Esophagus squamous epithelium (tissue), 5 donors: ENCODE results near the gene CD99. TPM values are rescaled to one million over a fixed set of nuclear protein-coding genes. Genes with fewer than 3 reads are reported as not detected.
A peak's percentile ranks its signal among the peaks of the same experiment; 100 is the strongest.
"Not testable (repeated sequence)": the region's sequence is repeated elsewhere in the genome, so short reads cannot be mapped to it uniquely, and the experiment has no call there.

Source experiments
- DNase-seq: peaks from one replicate; lab custom pipeline; 2025; lab: John Stamatoyannopoulos, UW
- H3K27ac ChIP-seq, 4 donors: fragments of 200-600 bp; sonication (generic); one replicate each; pipeline ENCODE4 v1.5.1; 2016 to 2019; ENCODE audit warnings: mild to moderate bottlenecking in 1 of 4
- H3K27me3 ChIP-seq, 4 donors: fragments of 200-600 bp; sonication (generic); 1 replicate in 3 of 4; 2 replicates in 1 of 4; pipeline versions ENCODE4 v1.5.1 to v1.6.0; 2017 to 2021; ENCODE audit warnings: antibody characterized with exemption in 1 of 4
- H3K36me3 ChIP-seq, 3 donors: fragments of 200-600 bp; sonication (generic); one replicate each; pipeline ENCODE4 v1.5.1; 2016 to 2019
- H3K4me1 ChIP-seq, 3 donors: fragments of 200-600 bp; sonication (generic); one replicate each; pipeline ENCODE4 v1.5.1; 2017 to 2019
- H3K4me3 ChIP-seq, 4 donors: fragments of 200-600 bp; sonication (generic); 1 replicate in 3 of 4; 2 replicates in 1 of 4; pipeline ENCODE4 v1.5.1; 2016 to 2019; ENCODE audit warnings: mild to moderate bottlenecking in 2 of 4, moderate library complexity in 1 of 4
- H3K9me3 ChIP-seq, 3 donors: fragments of 200-600 bp; sonication (generic); one replicate each; pipeline ENCODE4 v1.5.1; 2016 to 2019
- POLR2A ChIP-seq, 4 donors: fragments of 450-650 bp; IDR thresholded peaks; one replicate each; pipeline ENCODE4 v1.6.1; 2017; ENCODE audit warnings: antibody characterized with exemption in 4 of 4, mild to moderate bottlenecking in 4 of 4, moderate library complexity in 3 of 4
- WGBS, 2 donors: methylation state at CpG; one replicate each; pipeline ENCODE4 v1.1.5; 2018; 5-methylcytosine and 5-hydroxymethylcytosine counted together
- intact Hi-C: fragments of 100-400 bp; cut with DNase I; formaldehyde crosslinking; loops from one replicate; pipeline ENCODE4 v1.15.0; 2022
- total RNA-seq, 4 donors: library from RNA; depleted of rRNA; stranded (reverse); fragments of >200 nt; gene quantifications; one replicate each; pipeline ENCODE4 v1.1.0, GENCODE V29; 2016
- TF ChIP-seq, protein P1 (sequence below), 6 experiments: fragments of 450-650 bp in 4 of 6; fragments of 200-600 bp in 2 of 6; sonication (generic) in 2 of 6; IDR thresholded peaks; one replicate each; pipeline ENCODE4 v1.5.1; 2016 to 2019; ENCODE audit warnings: antibody characterized with exemption in 6 of 6, mild to moderate bottlenecking in 4 of 6, moderate library complexity in 4 of 6
- donor health status: DM: yes; HTN: yes; CAD: no.

CD99 gene
- total RNA-seq, 4 donors from 2014 or later, result 79.9 to 251 (median 162) TPM

DNA sequence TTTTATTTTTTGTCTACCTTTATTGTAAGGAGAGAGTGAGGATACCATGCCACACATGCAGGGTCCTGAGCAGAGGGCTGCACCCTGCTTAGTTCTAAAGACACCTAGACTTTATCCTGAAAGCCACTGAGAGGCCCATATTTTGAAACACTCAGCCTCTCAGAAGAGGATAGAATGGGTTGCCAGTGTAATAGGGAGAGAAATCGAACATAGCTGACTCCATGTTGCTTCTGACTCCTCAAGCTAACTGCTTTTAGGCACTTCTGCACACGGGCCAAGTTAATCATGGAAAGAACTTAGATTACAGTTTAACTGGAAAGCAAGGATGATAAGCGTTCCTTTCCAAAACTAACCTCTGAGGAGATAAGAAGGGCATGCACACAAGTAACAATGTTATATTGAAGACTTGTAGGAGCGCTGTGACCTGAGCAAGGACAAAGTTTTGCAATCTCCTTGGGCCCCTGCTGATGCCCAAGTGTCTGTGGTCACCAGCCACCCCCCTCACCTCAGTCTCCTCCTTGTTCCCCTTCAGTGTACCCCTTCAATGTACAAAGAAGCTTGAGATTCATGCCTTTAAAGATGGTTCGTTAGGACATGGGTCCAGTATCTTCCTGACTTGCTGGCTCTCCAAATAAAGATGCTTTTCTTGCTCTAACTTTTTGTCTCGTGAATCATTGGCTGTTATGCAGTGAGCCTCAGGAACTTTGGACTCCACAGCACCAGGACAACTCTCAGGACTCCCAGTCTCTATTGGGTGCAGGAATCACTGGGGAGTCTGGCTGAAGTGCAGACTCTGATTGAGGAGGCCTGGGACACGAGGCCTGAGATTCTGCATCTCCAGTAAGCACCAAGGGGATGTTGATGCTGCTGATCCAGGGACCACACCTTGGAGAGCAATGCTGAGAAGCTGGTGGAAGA lies 25.4 kb upstream of the CD99 start:
- TF ChIP-seq, protein P1, sequence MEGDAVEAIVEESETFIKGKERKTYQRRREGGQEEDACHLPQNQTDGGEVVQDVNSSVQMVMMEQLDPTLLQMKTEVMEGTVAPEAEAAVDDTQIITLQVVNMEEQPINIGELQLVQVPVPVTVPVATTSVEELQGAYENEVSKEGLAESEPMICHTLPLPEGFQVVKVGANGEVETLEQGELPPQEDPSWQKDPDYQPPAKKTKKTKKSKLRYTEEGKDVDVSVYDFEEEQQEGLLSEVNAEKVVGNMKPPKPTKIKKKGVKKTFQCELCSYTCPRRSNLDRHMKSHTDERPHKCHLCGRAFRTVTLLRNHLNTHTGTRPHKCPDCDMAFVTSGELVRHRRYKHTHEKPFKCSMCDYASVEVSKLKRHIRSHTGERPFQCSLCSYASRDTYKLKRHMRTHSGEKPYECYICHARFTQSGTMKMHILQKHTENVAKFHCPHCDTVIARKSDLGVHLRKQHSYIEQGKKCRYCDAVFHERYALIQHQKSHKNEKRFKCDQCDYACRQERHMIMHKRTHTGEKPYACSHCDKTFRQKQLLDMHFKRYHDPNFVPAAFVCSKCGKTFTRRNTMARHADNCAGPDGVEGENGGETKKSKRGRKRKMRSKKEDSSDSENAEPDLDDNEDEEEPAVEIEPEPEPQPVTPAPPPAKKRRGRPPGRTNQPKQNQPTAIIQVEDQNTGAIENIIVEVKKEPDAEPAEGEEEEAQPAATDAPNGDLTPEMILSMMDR (IDR thresholded peaks at IDR 0.05), result no peak
- no peak for TF ChIP-seq POLR2A (IDR thresholded peaks at IDR 0.05)
- H3K36me3 ChIP-seq, result no peaks in the 10 kb centered on the region
- no peak overlapping the region for H3K4me3 ChIP-seq
- H3K9me3 ChIP-seq, result no peaks in the 10 kb centered on the region
- intact Hi-C loops, result no loop called here
- H3K27me3 ChIP-seq, result no peaks in the 10 kb centered on the region
- 80 to 97% methylated on average over 3 to 7 of the region's 7 CpGs for WGBS, 2 donors
- peak overlapping the region in 1 of 4 donors; percentile 42 for H3K27ac ChIP-seq
- DNase-seq, result no peak
- peaks cover 0 to 5% (median 0%) of the 10 kb centered on the region in 3 donors for H3K4me1 ChIP-seq

DNA sequence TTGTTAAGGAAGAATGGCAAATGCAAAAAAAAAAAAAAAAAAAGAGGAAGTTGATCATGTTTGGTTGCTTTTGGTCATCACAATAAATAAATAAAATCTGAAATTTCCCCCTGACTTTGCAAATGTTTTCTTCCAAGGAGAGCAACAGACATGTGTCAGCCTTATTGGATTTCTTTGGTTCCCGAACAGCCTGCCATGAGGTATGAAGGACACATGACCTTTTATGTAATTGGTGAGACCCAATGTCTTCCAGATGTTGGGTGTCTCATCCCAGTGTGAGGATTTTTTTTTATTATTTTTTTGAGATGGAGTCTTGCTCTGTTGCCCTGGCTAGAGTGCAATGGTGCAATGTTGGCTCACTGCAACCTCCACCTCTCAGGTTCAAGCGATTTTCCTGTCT lies 24.6 kb upstream of the CD99 start:
- no peak overlapping the region for H3K4me3 ChIP-seq
- H3K4me1 ChIP-seq, result peaks cover 0 to 5% (median 0%) of the 10 kb centered on the region in 3 donors
- no peaks in the 10 kb centered on the region for H3K9me3 ChIP-seq
- no peak overlapping the region for H3K27ac ChIP-seq
- no peaks in the 10 kb centered on the region for H3K27me3 ChIP-seq
- TF ChIP-seq, protein P1 (IDR thresholded peaks at IDR 0.05), result no peak
- H3K36me3 ChIP-seq, result no peaks in the 10 kb centered on the region
- no peak for DNase-seq
- 95 to 100% methylated on average over 1 to 2 of the region's 2 CpGs for WGBS, 2 donors
- intact Hi-C loops, result no loop called here

DNA sequence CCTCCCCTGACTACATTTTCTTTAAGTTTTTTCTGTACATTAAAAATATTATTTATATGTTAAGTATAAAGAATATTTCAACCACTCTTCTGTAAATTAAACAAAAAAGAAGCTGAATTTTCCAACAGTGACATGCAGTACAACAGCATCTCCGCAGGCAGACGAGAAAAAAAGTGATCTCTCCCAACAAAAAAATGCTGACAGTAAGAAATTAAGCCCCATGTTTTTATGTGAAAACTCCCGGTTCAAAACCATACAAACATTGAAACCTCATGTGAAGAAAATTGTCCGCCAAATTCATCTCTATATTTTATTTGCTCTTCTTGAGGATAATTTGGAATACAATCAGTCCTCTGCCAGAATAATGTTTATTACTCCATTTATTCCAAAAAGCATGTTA lies 20.1 kb upstream of the CD99 start:
- Histone ChIP-seq H3K4me1 (no peaks in the 10 kb centered on the region), H3K9me3 (no peaks in the 10 kb centered on the region), H3K27me3 (no peaks in the 10 kb centered on the region), H3K4me3 (no peak overlapping the region), H3K27ac (peak overlapping the region in 1 of 4 donors; percentile 6), H3K36me3 (no peaks in the 10 kb centered on the region)
- intact Hi-C loops, result no loop called here
- no peak for TF ChIP-seq POLR2A (IDR thresholded peaks at IDR 0.05)
- TF ChIP-seq, protein P1 (IDR thresholded peaks at IDR 0.05), result no peak
- 57 to 59% methylated on average over 4 of the region's 4 CpGs for WGBS, 2 donors
- DNase-seq, result no peak

DNA sequence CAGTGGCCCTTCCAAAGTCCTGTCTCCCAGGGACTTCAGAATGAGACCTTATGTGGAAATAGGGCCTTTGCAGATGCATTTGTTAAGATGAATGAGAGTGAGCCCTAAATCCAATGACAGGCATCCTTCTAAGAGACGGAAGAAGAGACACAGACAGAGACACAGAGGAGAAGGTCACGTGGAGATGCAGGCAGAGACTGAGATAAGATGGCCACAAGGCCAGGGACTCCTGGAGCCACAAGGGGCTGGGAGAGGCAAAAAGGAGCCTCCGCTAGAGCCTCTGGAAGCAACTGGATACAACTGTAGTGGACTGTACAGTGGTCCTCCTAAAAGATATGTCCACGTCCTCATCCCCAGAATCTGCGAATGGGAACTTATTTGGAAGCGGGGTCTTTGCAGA lies 19.0 kb upstream of the CD99 start:
- H3K27me3 ChIP-seq, result no peaks in the 10 kb centered on the region
- TF ChIP-seq, protein P1 (IDR thresholded peaks at IDR 0.05), result no peak
- peaks cover 0 to 6% (median 2%) of the 10 kb centered on the region in 3 donors for H3K4me1 ChIP-seq
- no peak for DNase-seq
- no peaks in the 10 kb centered on the region for H3K36me3 ChIP-seq
- intact Hi-C loops, result no loop called here
- no peak overlapping the region for H3K4me3 ChIP-seq
- WGBS, 2 donors, result 87 to 96% methylated on average over 5 to 6 of the region's 6 CpGs
- no peak overlapping the region for H3K27ac ChIP-seq
- no peaks in the 10 kb centered on the region for H3K9me3 ChIP-seq

DNA sequence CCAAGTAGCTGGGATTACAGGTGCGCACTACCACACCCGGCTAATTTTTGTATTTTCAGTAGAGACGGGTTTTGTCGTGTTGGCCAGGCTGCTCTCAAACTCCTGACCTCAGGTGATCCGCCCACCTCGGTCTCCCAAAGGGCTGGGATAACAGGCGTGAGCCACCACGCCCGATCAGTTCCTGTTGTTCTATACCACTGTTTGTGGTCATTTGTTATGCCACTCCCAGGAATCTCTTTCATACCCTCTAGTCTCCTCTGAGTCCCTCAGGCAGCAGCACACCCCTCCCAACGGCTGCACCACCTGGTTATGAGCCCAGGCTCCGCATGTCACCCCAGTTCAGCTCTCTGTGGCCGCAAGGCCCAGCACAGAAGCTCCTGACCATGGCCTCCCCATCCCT lies 17.5 kb upstream of the CD99 start:
- no peak for DNase-seq
- Histone ChIP-seq H3K4me1 (peaks cover 0 to 21% (median 7%) of the 10 kb centered on the region in 3 donors), H3K27me3 (no peaks in the 10 kb centered on the region), H3K4me3 (no peak overlapping the region), H3K27ac (no peak overlapping the region), H3K9me3 (no peaks in the 10 kb centered on the region), H3K36me3 (no peaks in the 10 kb centered on the region)
- intact Hi-C loops, result no loop called here
- 77 to 90% methylated on average over 12 of the region's 12 CpGs for WGBS, 2 donors
- no peak for TF ChIP-seq POLR2A (IDR thresholded peaks at IDR 0.05)
- TF ChIP-seq, protein P1 (IDR thresholded peaks at IDR 0.05), result no peak

DNA sequence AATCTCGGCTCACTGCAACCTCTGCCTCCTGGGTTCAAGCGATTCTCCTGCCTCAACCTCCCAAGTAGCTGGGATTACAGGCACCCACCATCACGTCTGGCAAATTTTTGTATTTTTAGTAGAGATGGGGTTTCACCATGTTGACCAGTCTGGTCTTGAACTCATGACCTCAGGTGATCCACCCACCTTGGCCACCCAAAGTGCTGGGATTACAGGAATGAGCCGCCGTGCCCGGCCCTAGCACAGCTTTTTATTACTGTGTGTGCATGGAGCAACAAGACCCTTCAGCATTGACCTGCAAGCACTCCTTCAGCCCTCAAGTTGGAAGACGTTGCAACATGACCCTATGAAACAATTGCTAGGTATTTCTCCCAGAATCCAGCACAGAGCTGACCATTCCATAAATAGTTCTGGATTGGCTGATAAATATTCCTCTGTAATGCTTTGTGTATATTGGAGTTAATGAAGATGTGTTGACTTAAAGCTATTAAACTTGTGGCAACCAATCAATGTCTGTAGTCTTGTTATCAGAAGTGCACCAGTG lies 15.4 kb upstream of the CD99 start:
- H3K27ac ChIP-seq, H3K4me3 ChIP-seq, DNase-seq, H3K36me3 ChIP-seq, H3K27me3 ChIP-seq, intact Hi-C loops, H3K9me3 ChIP-seq: not testable (repeated sequence)
- H3K4me1 ChIP-seq, result peaks cover 0 to 36% (median 7%) of the 10 kb centered on the region in 3 donors
- WGBS, 2 donors, result 84 to 88% methylated on average over 3 to 4 of the region's 7 CpGs
